SW480 (cell line): Measurements from ENCODE around the gene PRKG2.

Experiments
- DNase-seq: peaks from one replicate; pipeline ENCODE4 v3.0.0-alpha.2; 2016; ENCODE audit warnings: low spot score

PRKG2 gene

DNA sequence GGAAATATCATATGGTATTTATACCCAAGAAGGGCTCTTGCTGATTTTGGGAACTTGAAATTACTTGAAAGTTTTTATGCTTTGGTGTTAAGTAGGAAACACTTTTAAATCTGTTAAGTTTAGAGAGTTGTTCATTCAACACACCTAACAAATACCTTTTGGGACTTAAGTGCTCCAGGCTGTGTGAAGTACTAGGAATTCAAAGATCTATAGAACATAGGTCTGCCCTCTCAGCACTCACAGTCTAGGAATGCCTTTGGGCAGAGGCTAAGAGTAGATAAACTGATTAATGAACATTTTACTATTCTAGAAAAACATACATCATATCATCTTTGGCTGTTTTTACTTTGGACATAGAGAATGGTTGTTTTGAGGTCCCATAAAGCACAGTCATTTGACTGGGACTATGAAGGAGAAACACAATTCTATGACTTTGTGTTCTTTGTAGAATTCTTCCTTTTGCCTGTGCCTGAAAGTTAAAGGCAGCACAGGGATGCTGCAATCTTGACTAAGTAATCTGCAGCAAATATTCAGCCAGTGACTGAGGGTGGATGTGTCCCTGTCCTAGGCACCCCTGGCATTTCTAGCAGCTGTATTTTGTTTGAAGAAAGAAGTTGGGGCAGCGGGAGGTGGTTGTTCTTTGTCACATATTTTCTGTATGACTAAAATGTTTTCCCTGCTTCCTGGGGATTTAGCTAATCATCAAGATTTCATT, 176.2 kb downstream of the PRKG2 start:
- no peak for DNase-seq
